WTC11 (cell line): ENCODE data around the gene HOXB5. TPM values are rescaled to one million over a fixed set of nuclear protein-coding genes. Genes with fewer than 3 reads are reported as not detected.
A peak's percentile ranks its signal among the peaks of the same experiment; 100 is the strongest.

Source experiments
- ATAC-seq: fragments of 200-7000 bp; cut with Tn5 transposase; 2 replicates; pipeline ENCODE4 v1.10.0; 2021; ENCODE audit warnings: mild to moderate bottlenecking, moderate library complexity
- CTCF ChIA-PET: fragments of 300-600 bp; sonication (Branson Sonifier 250); formaldehyde crosslinking; loops from one replicate; lab custom pipeline; 2021; ENCODE audit warnings: antibody characterized with exemption; lab: Charles Lee
- POLR2A ChIA-PET: fragments of 350-600 bp; sonication (Branson Sonifier 250); formaldehyde crosslinking; loops from one replicate; lab custom pipeline; 2021; ENCODE audit warnings: antibody characterized with exemption; lab: Charles Lee
- DNase-seq: peaks from one replicate; pipeline ENCODE4 v3.0.0; 2021; ENCODE audit warnings: low spot score
- H3K27ac Mint-ChIP-seq: 2 replicates; pipeline ENCODE4 v1.8.0; 2021; ENCODE audit warnings: mixed read lengths
- H3K27me3 Mint-ChIP-seq: 2 replicates; pipeline ENCODE4 v1.8.0; 2021; ENCODE audit warnings: low read depth, mild to moderate bottlenecking, moderate library complexity, mixed read lengths
- H3K36me3 Mint-ChIP-seq: 2 replicates; pipeline ENCODE4 v1.8.0; 2021; ENCODE audit warnings: mixed read lengths
- H3K4me1 Mint-ChIP-seq: 2 replicates; pipeline ENCODE4 v1.8.0; 2022; ENCODE audit warnings: mixed read lengths
- H3K4me3 Mint-ChIP-seq: 2 replicates; pipeline ENCODE4 v1.8.0; 2021; ENCODE audit warnings: mild to moderate bottlenecking, moderate library complexity, mixed read lengths
- H3K9me3 Mint-ChIP-seq: 2 replicates; pipeline ENCODE4 v1.8.0; 2021; ENCODE audit warnings: mixed read lengths
- ATF2 ChIP-seq: sonication (generic); formaldehyde crosslinking; IDR thresholded peaks from 2 replicates; pipeline ENCODE4 v1.8.1; 2022; ENCODE audit warnings: low read depth, missing genetic modification reagents, borderline replicate concordance
- EMX1 ChIP-seq: fragments of 250-450 bp; sonication (Bioruptor Pico); IDR thresholded peaks from 2 replicates; pipeline ENCODE4 v1.8.0; 2021; ENCODE audit warnings: mild to moderate bottlenecking
- FOXJ3 ChIP-seq: sonication (generic); formaldehyde crosslinking; IDR thresholded peaks from 2 replicates; pipeline ENCODE4 v1.9.0; 2021; ENCODE audit warnings: missing genetic modification reagents, mild to moderate bottlenecking, borderline replicate concordance
- NR3C1 ChIP-seq: sonication (generic); formaldehyde crosslinking; conservative IDR thresholded peaks from 2 replicates; pipeline ENCODE4 v1.8.1; 2023; ENCODE audit warnings: low read depth, mild to moderate bottlenecking, missing genetic modification reagents
- RELA ChIP-seq: sonication (generic); formaldehyde crosslinking; IDR thresholded peaks from 2 replicates; pipeline ENCODE4 v1.8.1; 2022; ENCODE audit warnings: missing genetic modification reagents, mild to moderate bottlenecking, borderline replicate concordance
- TCF7 ChIP-seq: sonication (generic); formaldehyde crosslinking; IDR thresholded peaks from 2 replicates; pipeline ENCODE4 v1.8.0; 2022; ENCODE audit warnings: mild to moderate bottlenecking, low read depth, missing genetic modification reagents, moderate library complexity
- ZNF138 ChIP-seq: sonication (generic); formaldehyde crosslinking; conservative IDR thresholded peaks from 2 replicates; pipeline ENCODE4 v1.8.1; 2022; ENCODE audit warnings: mild to moderate bottlenecking, moderate library complexity, missing genetic modification reagents
- ZNF396 ChIP-seq: fragments of 250-450 bp; sonication (Bioruptor Pico); IDR thresholded peaks from 2 replicates; pipeline ENCODE4 v1.8.0; 2021; ENCODE audit warnings: mild to moderate bottlenecking, moderate library complexity, borderline replicate concordance
- ZNF416 ChIP-seq: fragments of 250-450 bp; sonication (Bioruptor Pico); IDR thresholded peaks from 2 replicates; pipeline ENCODE4 v1.9.0; 2021; ENCODE audit warnings: mild to moderate bottlenecking, inconsistent platforms
- ZSCAN18 ChIP-seq: fragments of 250-450 bp; sonication (Bioruptor Pico); IDR thresholded peaks from 2 replicates; pipeline ENCODE4 v2.1.2; 2022; ENCODE audit warnings: mild to moderate bottlenecking, moderate library complexity
- total RNA-seq: library from RNA; stranded (reverse); gene quantifications from 3 replicates; pipeline ENCODE4 v1.2.3, GENCODE V29; 2021
- TF ChIP-seq, protein P1 (sequence below): sonication (generic); formaldehyde crosslinking; IDR thresholded peaks from 2 replicates; pipeline ENCODE4 v1.8.1; 2023; ENCODE audit warnings: mild to moderate bottlenecking, moderate library complexity, missing genetic modification reagents
- TF ChIP-seq, protein P2 (sequence below): sonication (generic); formaldehyde crosslinking; IDR thresholded peaks from 2 replicates; pipeline ENCODE4 v1.8.1; 2023; ENCODE audit warnings: mild to moderate bottlenecking, missing genetic modification reagents, moderate library complexity

Gene HOXB5
- total RNA-seq, 1 experiment from 2014 or later = not detected

DNA sequence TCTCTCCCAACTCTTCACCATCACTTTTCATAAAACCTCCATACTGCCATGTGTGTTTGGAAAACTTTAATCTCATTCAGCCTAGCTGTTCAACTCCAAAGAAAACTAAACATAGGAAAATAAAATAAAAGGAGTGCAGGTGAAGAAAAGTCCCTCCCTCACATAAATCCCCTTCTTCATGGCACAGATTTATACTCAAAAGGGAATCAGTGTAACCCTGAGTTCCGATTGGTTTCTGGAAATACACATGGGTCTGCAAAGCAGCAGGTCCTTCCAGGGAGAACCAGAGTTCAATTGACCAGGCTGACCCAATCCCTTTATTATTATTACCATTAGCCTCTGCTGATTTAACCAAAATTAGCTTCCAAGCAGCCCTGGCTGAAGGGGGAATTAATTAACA lies 39.8 kb downstream of the HOXB5 start (continued):
- TF ChIP-seq, protein P1, sequence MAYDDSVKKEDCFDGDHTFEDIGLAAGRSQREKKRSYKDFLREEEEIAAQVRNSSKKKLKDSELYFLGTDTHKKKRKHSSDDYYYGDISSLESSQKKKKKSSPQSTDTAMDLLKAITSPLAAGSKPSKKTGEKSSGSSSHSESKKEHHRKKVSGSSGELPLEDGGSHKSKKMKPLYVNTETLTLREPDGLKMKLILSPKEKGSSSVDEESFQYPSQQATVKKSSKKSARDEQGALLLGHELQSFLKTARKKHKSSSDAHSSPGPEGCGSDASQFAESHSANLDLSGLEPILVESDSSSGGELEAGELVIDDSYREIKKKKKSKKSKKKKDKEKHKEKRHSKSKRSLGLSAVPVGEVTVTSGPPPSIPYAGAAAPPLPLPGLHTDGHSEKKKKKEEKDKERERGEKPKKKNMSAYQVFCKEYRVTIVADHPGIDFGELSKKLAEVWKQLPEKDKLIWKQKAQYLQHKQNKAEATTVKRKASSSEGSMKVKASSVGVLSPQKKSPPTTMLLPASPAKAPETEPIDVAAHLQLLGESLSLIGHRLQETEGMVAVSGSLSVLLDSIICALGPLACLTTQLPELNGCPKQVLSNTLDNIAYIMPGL = no peak

GRCh38 chr17:48553190-48553547 lies 40.4 kb downstream of the HOXB5 start:
- no peak overlapping the region for H3K27ac Mint-ChIP-seq
- ChIA-PET POLR2A (no interaction called here), CTCF (no interaction called here)
- no peaks in the 10 kb centered on the region for H3K36me3 Mint-ChIP-seq
- H3K9me3 Mint-ChIP-seq = no peaks in the 10 kb centered on the region
- H3K4me3 Mint-ChIP-seq = no peak overlapping the region
- no peak for TF ChIP-seq TCF7 (CRISPR knock-in tag)
- no peak for TF ChIP-seq ZNF416
- no peak for TF ChIP-seq EMX1 (CRISPR knock-in tag)
- no peak for TF ChIP-seq FOXJ3 (CRISPR knock-in tag)
- no peak for TF ChIP-seq ZNF396
- no peak for TF ChIP-seq RELA (CRISPR knock-in tag)
- TF ChIP-seq ZSCAN18 (CRISPR knock-in tag) = no peak
- H3K27me3 Mint-ChIP-seq = peaks cover 100% of the 10 kb centered on the region; the same call in 1 of the 2 replicates
- DNase-seq (no peak), ATAC-seq (no peak)
- H3K4me1 Mint-ChIP-seq = peaks cover 42% of the 10 kb centered on the region

DNA sequence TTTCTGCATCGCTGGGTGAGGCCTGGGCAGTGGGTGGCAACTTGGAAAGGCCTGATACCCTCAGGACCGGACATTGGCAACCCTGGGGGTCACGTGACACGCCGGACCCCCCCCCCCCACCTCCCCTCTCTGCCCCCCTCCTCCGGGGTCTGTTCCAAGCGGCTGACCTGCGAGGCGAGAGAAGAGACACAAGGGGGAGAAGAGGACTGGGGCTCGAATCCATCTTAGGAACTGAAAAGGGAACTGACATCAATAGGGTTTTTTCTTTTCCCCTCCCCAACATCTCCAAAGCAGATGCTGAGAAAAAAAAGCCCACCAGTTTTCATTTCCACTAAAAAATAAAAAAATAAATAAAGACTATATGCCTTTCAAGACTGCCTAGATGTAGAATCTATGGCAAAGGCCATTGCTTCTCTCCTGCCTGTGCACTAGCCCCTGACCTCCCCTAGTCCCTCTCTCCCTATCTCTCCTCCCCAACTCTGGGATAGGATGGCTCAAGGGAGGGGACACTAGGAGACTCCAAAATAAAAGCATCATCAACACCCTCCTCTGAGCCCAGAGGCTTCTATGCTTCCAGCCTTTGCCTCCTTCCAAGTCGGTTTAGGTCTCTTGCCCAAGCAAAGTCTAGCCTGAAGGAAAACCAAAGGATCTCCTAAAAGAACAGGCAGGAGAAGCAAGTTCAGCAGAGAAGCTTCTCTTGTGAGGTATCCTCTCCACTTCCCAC lies 41.0 kb downstream of the HOXB5 start:
- ChIA-PET CTCF (interaction anchor here (0.6 to 2.7 kb wide), 4 partner anchors 24 to 84 kb away, joined by 5 to 11 read pairs (median 8); partner anchors contain the start of gene HOXB5), POLR2A (interaction anchor here (0.6 to 0.9 kb wide), 2 partner anchors 26 to 33 kb away, joined by 3 read pairs; no protein-coding TSS in a partner anchor)
- DNase-seq (no peak), ATAC-seq (0 out of 2 replicates have a peak, but pooled peaks have one; percentile 8)
- Mint-ChIP-seq H3K4me3 (no peak overlapping the region), H3K36me3 (no peaks in the 10 kb centered on the region), H3K4me1 (peaks cover 47% of the 10 kb centered on the region), H3K27ac (no peak overlapping the region), H3K9me3 (no peaks in the 10 kb centered on the region), H3K27me3 (peaks cover 100% of the 10 kb centered on the region; the same call in 1 of the 2 replicates)
- no peak for TF ChIP-seq ZNF416
- TF ChIP-seq, protein P2, sequence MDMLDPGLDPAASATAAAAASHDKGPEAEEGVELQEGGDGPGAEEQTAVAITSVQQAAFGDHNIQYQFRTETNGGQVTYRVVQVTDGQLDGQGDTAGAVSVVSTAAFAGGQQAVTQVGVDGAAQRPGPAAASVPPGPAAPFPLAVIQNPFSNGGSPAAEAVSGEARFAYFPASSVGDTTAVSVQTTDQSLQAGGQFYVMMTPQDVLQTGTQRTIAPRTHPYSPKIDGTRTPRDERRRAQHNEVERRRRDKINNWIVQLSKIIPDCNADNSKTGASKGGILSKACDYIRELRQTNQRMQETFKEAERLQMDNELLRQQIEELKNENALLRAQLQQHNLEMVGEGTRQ = peak; percentile 59; the same call in 1 of the 2 replicates

- no peak overlapping the region for H3K27ac Mint-ChIP-seq
- ATAC-seq (peak; percentile 4; the same call in 1 of the 2 replicates), DNase-seq (no peak)
- CTCF ChIA-PET = interaction anchor here (0.6 to 2.7 kb wide), 4 partner anchors 25 to 85 kb away, joined by 5 to 11 read pairs (median 8); partner anchors contain the start of gene HOXB5
- TF ChIP-seq ATF2 (CRISPR knock-in tag) (no peak), ZNF138 (no peak), NR3C1 (no peak)
- H3K27me3 Mint-ChIP-seq = peaks cover 100% of the 10 kb centered on the region; the same call in 1 of the 2 replicates
- H3K9me3 Mint-ChIP-seq = no peaks in the 10 kb centered on the region
- H3K4me1 Mint-ChIP-seq = peaks cover 53% of the 10 kb centered on the region
- POLR2A ChIA-PET = interaction anchor here (0.6 to 0.9 kb wide), 2 partner anchors 25 to 33 kb away, joined by 3 read pairs; no protein-coding TSS in a partner anchor
- H3K36me3 Mint-ChIP-seq = no peaks in the 10 kb centered on the region
- H3K4me3 Mint-ChIP-seq = peak overlapping the region; percentile 39
These were observed 41.7 kb downstream of the HOXB5 start for GRCh38 chr17:48551596-48552465.
